Measurements from ENCODE around the gene CORT. TPM values are rescaled to one million over a fixed set of nuclear protein-coding genes. Genes with fewer than 3 reads are reported as not detected.

Gene CORT
- total RNA-seq, 1 experiment from 2014 or later = 0.66 TPM

DNA sequence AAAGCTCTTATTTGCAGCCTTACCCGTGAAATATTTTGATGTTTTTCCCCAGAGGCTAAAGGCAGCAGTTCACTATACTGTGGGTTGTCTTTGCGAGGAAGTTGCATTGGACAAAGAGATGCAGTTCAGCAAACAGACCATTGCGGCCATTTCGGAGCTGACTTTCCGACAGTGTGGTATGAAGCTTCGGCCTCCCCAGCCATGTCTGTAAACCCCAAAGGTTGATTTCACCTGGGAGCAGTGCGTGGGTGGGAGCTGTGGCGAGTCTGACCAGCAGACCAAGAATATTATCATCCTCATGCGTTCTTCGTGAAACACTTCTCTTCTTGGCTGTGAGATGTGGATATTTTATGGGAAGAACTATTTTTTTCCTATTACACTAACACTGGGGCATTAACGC is 16.0 kb upstream of the CORT start:
- ATAC-seq (no peak), DNase-seq (ENCODE audit: low spot score) (no peak)
- POLR2A ChIA-PET = interaction anchor here (0.6 kb wide), 1 partner anchor 20 kb away, joined by 5 read pairs; no protein-coding TSS in a partner anchor
- CTCF ChIA-PET = interaction anchor here (1.8 kb wide), 1 partner anchor 17 kb away, joined by 5 read pairs; no protein-coding TSS in a partner anchor
- Mint-ChIP-seq H3K4me1 (peaks cover 16% of the 10 kb centered on the region), H3K27ac (no peak overlapping the region), H3K4me3 (no peak overlapping the region), H3K36me3 (no peaks in the 10 kb centered on the region), H3K27me3 (ENCODE audit: low read depth) (no peaks in the 10 kb centered on the region), H3K9me3 (no peaks in the 10 kb centered on the region)
- TF ChIP-seq JUN (CRISPR knock-in tag; IDR thresholded peaks at IDR 0.05) = no peak
- TF ChIP-seq RELA (CRISPR knock-in tag; IDR thresholded peaks at IDR 0.05; ENCODE audit: borderline replicate concordance) = no peak
- no peak for TF ChIP-seq ELF4 (CRISPR knock-in tag; IDR thresholded peaks at IDR 0.05; ENCODE audit: low read depth)
- TF ChIP-seq, protein P1, sequence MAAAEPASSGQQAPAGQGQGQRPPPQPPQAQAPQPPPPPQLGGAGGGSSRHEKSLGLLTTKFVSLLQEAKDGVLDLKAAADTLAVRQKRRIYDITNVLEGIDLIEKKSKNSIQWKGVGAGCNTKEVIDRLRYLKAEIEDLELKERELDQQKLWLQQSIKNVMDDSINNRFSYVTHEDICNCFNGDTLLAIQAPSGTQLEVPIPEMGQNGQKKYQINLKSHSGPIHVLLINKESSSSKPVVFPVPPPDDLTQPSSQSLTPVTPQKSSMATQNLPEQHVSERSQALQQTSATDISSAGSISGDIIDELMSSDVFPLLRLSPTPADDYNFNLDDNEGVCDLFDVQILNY (CRISPR knock-in tag; IDR thresholded peaks at IDR 0.05) = no peak
- TF ChIP-seq TEAD4 (CRISPR knock-in tag; IDR thresholded peaks at IDR 0.05) = no peak
- TF ChIP-seq KAT7 (CRISPR knock-in tag; IDR thresholded peaks at IDR 0.05; ENCODE audit: borderline replicate concordance) = no peak
- TF ChIP-seq ZNF671 (CRISPR knock-in tag; IDR thresholded peaks at IDR 0.05) = no peak
- TF ChIP-seq TCF7 (CRISPR knock-in tag; IDR thresholded peaks at IDR 0.05; ENCODE audit: low read depth) = no peak
- TF ChIP-seq, protein P2, sequence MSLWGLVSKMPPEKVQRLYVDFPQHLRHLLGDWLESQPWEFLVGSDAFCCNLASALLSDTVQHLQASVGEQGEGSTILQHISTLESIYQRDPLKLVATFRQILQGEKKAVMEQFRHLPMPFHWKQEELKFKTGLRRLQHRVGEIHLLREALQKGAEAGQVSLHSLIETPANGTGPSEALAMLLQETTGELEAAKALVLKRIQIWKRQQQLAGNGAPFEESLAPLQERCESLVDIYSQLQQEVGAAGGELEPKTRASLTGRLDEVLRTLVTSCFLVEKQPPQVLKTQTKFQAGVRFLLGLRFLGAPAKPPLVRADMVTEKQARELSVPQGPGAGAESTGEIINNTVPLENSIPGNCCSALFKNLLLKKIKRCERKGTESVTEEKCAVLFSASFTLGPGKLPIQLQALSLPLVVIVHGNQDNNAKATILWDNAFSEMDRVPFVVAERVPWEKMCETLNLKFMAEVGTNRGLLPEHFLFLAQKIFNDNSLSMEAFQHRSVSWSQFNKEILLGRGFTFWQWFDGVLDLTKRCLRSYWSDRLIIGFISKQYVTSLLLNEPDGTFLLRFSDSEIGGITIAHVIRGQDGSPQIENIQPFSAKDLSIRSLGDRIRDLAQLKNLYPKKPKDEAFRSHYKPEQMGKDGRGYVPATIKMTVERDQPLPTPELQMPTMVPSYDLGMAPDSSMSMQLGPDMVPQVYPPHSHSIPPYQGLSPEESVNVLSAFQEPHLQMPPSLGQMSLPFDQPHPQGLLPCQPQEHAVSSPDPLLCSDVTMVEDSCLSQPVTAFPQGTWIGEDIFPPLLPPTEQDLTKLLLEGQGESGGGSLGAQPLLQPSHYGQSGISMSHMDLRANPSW (CRISPR knock-in tag; conservative IDR thresholded peaks at IDR 0.05; ENCODE audit: low read depth) = no peak
- no peak for TF ChIP-seq ZNF317 (CRISPR knock-in tag; IDR thresholded peaks at IDR 0.05; ENCODE audit: borderline replicate concordance, low read depth)

DNA sequence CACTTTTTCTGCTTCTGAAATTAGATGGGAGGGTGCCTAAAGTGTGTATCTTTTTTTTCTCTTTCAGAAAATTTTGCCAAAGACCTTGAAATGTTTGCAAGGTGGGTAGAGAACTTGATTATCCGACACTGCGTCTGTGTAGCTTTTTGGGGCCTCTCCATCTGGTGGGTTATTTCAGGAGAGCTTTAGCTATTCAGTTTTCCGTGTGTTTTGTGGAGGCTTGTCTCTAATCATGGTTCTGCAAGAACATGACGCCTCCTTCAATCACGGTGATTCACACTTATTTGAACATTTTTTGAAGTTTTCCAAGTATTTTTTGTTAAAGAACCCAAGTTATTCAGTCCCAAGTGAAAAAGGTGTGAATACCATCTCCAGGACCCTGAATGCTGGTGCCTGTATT is 15.2 kb upstream of the CORT start:
- ATAC-seq = no peak
- no peak overlapping the region for H3K27ac Mint-ChIP-seq
- ChIA-PET POLR2A (interaction anchor here (0.6 kb wide), 1 partner anchor 68 kb away, joined by 5 read pairs; no protein-coding TSS in a partner anchor), CTCF (interaction anchor here (0.7 to 1.8 kb wide), 2 partner anchors 16 to 60 kb away, joined by 5 read pairs; no protein-coding TSS in a partner anchor)
- H3K27me3 Mint-ChIP-seq (ENCODE audit: low read depth) = no peaks in the 10 kb centered on the region
- TF ChIP-seq FOXK1 (CRISPR knock-in tag; IDR thresholded peaks at IDR 0.05) (no peak), FOXJ3 (CRISPR knock-in tag; IDR thresholded peaks at IDR 0.05; ENCODE audit: borderline replicate concordance) (no peak), ZNF263 (CRISPR knock-in tag; IDR thresholded peaks at IDR 0.05; ENCODE audit: low read depth) (no peak), FOXP1 (CRISPR knock-in tag; IDR thresholded peaks at IDR 0.05; ENCODE audit: borderline replicate concordance) (no peak), CBFB (CRISPR knock-in tag; IDR thresholded peaks at IDR 0.05; ENCODE audit: low read depth) (no peak), CREB1 (CRISPR knock-in tag; IDR thresholded peaks at IDR 0.05) (no peak)
- TF ChIP-seq, protein P3, sequence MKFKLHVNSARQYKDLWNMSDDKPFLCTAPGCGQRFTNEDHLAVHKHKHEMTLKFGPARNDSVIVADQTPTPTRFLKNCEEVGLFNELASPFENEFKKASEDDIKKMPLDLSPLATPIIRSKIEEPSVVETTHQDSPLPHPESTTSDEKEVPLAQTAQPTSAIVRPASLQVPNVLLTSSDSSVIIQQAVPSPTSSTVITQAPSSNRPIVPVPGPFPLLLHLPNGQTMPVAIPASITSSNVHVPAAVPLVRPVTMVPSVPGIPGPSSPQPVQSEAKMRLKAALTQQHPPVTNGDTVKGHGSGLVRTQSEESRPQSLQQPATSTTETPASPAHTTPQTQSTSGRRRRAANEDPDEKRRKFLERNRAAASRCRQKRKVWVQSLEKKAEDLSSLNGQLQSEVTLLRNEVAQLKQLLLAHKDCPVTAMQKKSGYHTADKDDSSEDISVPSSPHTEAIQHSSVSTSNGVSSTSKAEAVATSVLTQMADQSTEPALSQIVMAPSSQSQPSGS (CRISPR knock-in tag; IDR thresholded peaks at IDR 0.05; ENCODE audit: borderline replicate concordance, low read depth) = no peak
- H3K9me3 Mint-ChIP-seq = no peaks in the 10 kb centered on the region
- no peaks in the 10 kb centered on the region for H3K36me3 Mint-ChIP-seq
- DNase-seq (ENCODE audit: low spot score) = no peak
- H3K4me3 Mint-ChIP-seq = no peak overlapping the region
- H3K4me1 Mint-ChIP-seq = peaks cover 16% of the 10 kb centered on the region

DNA sequence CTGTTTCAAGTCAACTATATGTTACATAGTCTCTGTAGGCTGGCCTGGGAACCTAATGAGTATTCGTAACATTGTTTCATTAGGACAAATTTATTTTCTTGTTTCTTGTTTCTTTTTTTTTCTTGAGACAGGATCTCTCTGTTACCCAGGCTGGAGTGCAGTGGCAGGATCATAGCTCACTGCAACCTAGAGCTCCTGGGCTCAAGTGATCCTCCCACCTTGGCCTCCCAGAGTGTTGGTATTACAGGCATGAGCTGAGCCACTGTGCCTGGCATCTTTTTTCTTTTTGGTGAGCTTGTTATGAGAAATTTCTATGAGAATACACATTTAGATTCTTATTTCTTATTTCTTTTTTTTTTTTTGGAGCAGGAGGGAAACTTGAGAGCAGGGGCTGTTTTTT is 12.8 kb upstream of the CORT start:
- ChIA-PET CTCF (interaction anchor here (1.1 to 1.6 kb wide), 2 partner anchors 58 to 487 kb away, joined by 3 to 4 read pairs; no protein-coding TSS in a partner anchor), POLR2A (interaction anchor here (0.6 to 0.7 kb wide), 2 partner anchors 48 to 259 kb away, joined by 3 to 6 read pairs; no protein-coding TSS in a partner anchor)
- DNase-seq (ENCODE audit: low spot score) (no peak), ATAC-seq (no peak)
- Mint-ChIP-seq H3K36me3 (peaks cover 3% of the 10 kb centered on the region; the same call in 1 of the 2 replicates), H3K9me3 (no peaks in the 10 kb centered on the region), H3K4me1 (peaks cover 4% of the 10 kb centered on the region; the same call in 1 of the 2 replicates), H3K27me3 (ENCODE audit: low read depth) (no peaks in the 10 kb centered on the region), H3K4me3 (no peak overlapping the region), H3K27ac (no peak overlapping the region)
- TF ChIP-seq, protein P4, sequence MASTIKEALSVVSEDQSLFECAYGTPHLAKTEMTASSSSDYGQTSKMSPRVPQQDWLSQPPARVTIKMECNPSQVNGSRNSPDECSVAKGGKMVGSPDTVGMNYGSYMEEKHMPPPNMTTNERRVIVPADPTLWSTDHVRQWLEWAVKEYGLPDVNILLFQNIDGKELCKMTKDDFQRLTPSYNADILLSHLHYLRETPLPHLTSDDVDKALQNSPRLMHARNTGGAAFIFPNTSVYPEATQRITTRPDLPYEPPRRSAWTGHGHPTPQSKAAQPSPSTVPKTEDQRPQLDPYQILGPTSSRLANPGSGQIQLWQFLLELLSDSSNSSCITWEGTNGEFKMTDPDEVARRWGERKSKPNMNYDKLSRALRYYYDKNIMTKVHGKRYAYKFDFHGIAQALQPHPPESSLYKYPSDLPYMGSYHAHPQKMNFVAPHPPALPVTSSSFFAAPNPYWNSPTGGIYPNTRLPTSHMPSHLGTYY (CRISPR knock-in tag; IDR thresholded peaks at IDR 0.05) = no peak
- TF ChIP-seq, protein P5, sequence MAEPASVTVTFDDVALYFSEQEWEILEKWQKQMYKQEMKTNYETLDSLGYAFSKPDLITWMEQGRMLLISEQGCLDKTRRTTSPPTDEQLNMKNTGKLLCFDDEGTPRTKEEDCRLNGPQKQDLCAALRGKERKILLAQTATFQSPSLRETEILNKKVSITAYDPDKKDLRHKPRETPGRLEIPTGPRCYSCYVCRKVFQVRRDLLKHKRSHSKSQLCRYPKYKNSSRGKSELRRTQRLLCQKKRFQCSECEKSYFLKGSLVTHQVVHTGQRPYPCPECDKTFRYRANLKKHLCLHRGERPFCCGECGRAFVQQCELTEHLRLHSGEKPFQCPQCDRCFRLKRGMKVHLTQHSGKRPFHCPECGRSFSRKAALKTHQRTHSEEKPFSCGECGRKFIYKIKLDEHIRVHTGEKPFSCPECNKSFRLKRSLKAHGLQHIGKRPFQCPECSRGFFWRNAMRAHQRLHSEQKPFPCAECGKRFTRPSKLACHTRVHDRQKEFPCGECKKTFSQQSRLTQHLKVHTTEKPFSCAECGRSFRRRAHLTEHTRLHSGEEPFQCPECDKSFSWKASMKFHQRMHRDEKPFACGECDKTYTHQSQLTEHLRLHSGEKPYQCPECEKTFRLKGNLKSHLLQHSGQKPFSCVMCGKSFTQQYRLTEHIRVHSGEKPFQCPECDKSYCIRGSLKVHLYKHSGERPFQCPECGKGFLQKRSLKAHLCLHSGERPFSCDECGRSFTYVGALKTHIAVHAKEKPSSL (CRISPR knock-in tag; conservative IDR thresholded peaks at IDR 0.05) = no peak
- TF ChIP-seq NFYB (CRISPR knock-in tag; conservative IDR thresholded peaks at IDR 0.05; ENCODE audit: low read depth) (no peak), TEAD1 (CRISPR knock-in tag; IDR thresholded peaks at IDR 0.05) (no peak)
- TF ChIP-seq, protein P6, sequence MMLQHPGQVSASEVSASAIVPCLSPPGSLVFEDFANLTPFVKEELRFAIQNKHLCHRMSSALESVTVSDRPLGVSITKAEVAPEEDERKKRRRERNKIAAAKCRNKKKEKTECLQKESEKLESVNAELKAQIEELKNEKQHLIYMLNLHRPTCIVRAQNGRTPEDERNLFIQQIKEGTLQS (CRISPR knock-in tag; conservative IDR thresholded peaks at IDR 0.05) = no peak

Data from WTC11 (cell line).